HG03196 (cell line): ENCODE measurements around the gene XKR7.

Experiments used
- ATAC-seq: cut with Tn5 transposase; IDR thresholded peaks from one replicate; pipeline ENCODE4 v1.9.1; 2021; ENCODE audit not compliant: unreplicated experiment

XKR7 gene

GRCh38 chr20:31975874-31976273 is 7.9 kb downstream of the XKR7 start:
- no peak for ATAC-seq

- no peak for ATAC-seq
Measured at GRCh38 chr20:31977080-31977479, 9.1 kb downstream of the XKR7 start.

DNA sequence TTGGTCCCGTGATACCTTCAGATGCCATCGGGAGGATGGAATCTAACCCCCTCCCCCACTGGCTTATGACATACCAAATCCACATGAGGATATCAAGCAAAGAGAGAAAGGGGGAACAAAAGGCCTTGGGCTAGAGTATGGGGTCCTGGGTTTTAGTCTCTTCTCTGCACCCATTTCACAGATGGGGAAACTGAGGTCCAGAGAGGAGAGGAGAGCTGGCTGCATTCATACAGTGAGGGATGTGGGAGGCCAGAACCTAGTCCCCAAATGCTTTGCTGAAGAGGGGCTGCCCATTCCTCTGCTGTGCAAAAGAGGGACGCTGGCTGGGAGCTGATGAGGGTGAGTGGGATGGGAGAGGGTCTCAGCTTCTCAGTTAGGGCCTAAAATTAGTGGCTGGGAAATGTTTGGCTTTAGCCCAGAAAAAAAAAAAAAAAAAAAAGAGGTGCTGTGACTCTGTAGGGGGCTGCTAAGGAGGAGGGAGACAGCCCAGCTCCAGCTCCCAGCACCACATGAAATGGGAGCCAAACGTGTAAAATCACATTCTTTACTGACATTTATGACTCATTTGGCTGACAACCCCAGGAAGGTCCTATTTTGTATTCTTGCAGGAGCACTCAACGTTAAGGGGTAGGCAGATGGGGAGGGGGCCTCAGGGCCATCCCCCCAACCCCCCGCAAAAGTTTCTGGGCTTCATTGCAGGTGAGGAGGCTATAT is 11.9 kb downstream of the XKR7 start:
- ATAC-seq, result no peak

DNA sequence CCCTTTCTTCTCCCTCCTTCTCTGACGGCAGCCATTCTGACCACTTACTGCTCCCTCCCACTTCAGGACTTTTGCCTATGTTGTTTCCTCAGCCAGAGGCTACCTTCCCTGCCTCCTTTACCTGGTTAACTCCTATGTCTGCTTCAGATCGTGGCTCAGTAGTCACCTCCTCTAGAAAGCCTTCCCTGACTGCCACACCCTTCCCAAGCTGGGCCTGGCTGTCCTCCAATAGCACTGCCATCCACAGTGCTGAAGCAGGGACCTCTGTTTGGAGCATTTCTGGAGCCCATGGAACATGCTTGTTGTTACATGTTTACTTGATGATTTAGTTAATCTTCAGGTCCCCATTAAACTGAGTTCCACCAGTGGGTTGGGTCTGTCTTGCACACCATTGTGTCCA is 13.8 kb downstream of the XKR7 start:
- ATAC-seq, result no peak

DNA sequence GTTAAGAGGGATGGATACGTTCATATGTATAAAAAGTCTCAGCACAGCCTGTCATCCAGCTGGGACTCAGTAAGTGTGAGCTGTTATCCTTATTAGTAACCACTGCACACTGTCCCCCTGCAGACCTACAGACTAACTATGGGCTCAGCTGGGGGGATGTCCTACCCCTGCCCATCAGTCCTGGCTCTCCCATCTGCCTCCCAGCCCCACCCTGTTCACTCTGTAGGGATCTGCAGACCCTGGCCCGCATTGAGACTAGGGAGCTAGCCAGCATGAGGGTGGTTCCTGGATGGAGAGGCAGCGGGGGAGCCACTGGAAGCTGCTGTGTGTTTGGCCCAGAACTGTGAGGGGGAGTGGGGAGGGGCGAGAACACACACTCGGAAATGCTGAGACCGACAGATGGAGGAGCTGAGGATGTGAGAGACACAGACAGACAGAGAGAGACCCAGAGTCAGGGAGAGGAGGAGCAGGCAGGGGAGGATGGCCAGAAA is 17.1 kb downstream of the XKR7 start:
- ATAC-seq, result no peak

GRCh38 chr20:31987744-31988143 is 19.8 kb downstream of the XKR7 start:
- ATAC-seq, result no peak

DNA sequence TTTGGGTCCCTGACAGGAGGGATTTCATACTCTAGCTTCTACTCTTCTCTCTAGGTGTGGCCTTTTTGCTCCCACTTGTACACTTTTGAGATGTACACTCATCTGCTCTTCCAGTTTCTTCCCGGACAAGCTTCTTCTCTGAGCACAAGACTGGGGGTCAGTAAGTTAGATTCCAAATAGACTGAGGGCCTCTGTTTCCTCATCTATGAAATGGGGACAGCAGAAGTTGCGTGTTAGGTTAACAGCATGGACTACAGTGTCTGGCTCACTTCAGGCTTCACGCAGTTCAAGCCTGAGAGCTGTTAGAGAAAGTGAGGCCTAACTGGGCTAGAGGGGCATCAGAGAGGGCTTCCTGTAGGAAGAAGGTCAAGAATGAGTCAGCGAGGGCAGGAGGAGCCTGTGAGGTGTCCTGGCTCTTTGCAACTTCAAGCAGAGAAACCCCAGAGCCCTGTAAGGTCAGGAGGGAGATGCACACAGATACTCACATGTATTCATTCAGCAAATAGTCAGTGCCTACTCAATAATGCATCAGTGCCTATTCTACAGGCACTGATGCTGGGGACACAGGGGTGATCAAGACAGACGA is 20.6 kb downstream of the XKR7 start:
- no peak for ATAC-seq

DNA sequence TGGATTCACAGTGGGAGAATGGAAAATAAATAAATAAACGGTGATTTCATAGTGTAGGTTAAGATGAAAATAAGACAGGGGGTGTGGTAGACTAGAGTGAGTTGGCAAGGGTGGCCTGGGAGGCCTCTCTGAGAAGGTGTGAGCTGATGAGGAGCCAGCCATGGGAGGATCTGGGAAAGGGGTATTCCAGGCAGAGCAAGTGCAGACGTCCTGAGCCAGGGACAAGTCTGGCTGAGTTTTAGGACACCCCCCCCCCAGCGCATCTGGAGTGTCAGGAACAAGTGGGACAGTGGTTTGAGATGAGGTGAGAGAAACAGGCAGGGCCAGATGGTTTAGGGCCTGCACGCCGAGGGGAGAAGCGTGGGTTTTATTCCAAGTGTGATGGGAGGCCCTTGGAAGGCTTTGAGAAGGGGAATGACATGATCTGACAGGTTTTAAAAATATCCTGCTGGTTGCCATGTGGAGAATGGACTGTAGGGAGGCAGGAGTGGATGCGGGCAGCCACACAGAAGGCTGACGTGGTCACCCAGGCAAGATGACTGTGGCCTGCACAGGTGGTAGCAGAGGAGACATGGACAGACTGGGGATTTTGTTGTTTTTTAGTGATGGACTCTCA is 21.2 kb downstream of the XKR7 start:
- ATAC-seq, result no peak

DNA sequence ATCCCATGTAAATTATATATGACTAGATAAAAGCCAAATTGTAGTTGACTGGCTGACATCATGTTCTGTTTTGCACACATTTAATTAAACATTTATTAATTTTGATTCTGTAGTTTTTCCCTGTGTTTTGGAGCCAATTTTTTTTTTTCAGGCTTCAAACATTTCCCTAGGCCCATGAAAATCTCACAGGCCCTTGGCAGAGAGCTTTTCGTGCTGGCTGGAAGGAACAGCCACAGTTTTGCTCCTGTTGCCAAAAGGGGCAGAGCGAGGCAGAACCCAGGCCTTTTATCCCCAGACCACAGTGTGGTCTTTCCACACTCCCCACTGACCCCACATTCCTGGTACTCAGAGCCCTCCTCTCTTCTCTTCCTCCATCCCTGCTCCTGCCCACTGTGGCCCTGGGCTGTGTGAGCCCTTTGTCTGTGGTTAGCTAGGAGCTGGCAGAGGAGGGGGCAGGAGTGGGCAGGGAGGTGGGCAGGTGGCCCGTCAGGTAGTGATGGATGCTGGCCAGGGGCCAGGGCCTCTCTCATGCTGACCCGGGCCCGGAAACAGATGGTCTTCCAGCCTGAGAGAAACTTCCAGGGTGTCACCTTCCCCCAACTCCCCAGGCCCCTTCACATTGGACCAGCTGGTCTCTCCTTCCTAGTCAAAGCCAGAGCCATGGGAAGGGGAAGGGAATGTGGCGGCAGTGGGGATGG is 22.8 kb downstream of the XKR7 start:
- ATAC-seq, result no peak

GRCh38 chr20:31991339-31991705 is 23.4 kb downstream of the XKR7 start:
- ATAC-seq, result no peak

DNA sequence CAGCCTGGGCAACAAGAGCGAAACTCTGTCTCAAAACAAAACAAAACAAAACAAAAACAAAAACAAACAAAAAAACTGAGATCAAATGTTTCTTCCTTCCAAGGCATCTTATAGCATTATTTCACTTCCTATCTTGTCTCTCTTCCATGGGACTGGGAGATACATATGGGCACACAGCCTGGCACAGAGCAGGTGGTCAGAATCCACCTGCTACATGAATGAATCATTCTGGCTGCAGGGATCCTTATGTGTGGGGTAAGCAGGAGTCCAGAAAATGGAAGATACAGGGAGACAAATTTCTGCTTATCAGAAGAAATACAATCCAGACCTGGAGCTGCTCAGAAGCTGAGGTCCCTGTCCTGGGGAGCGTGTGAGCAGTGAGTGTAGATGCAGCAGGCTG is 24.1 kb downstream of the XKR7 start:
- no peak for ATAC-seq

DNA sequence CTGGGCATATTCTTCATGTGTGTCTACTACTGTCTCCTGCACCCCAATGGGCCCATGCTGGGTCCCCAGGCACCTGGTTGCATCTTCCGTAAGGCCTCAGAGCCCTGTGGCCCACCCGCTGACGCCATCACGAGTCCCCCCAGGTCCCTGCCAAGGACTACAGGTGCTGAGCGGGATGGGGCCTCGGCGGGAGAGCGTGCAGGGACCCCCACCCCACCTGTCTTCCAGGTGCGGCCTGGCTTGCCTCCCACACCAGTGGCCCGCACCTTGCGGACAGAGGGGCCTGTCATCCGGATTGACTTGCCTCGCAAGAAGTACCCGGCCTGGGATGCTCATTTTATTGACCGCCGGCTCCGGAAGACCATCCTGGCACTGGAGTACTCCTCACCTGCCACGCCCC is 29.0 kb downstream of the XKR7 start:
- ATAC-seq, result no peak

DNA sequence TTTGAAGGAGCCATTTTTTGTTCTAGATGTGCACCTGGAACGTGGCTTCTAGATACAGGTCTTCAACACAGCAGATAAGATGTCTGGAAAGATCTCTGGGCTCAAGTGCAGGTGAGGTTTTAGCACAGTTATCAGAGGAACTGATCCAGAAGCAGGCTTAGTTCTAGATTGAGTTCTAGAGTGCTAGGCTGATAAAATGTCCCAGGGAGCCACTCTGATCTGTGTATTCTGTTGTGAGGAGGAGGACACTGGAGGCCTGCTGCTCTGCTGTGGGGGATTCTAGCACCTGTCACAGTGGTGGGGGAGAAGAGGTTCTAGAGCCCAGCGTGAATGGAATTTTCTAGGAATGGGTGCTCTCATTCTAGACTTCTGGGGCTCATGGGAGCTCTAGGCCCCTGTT is 30.3 kb downstream of the XKR7 start:
- no peak for ATAC-seq

DNA sequence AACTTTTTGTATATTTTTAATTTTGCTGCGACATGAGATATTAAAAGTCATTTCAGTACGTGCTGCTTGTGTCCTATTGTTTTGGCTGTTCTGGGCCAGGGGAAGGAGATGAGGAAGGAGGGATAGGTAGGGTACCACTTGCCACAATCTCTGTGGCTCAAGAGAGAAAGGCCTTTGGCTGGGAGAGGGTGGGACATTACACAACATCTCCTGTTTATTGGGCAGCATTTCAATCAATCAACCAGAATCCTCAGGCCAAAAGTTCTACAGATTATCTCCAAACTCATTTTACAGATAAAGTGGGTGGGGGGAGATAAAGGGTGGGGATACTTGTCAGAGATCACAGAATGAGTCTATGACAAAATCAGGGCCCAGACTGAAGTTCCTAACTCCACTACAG is 35.4 kb downstream of the XKR7 start:
- no peak for ATAC-seq

- ATAC-seq, result no peak
Measured at GRCh38 chr20:32004963-32005362, 37.0 kb downstream of the XKR7 start.

GRCh38 chr20:32006053-32006452 is 38.1 kb downstream of the XKR7 start:
- no peak for ATAC-seq

DNA sequence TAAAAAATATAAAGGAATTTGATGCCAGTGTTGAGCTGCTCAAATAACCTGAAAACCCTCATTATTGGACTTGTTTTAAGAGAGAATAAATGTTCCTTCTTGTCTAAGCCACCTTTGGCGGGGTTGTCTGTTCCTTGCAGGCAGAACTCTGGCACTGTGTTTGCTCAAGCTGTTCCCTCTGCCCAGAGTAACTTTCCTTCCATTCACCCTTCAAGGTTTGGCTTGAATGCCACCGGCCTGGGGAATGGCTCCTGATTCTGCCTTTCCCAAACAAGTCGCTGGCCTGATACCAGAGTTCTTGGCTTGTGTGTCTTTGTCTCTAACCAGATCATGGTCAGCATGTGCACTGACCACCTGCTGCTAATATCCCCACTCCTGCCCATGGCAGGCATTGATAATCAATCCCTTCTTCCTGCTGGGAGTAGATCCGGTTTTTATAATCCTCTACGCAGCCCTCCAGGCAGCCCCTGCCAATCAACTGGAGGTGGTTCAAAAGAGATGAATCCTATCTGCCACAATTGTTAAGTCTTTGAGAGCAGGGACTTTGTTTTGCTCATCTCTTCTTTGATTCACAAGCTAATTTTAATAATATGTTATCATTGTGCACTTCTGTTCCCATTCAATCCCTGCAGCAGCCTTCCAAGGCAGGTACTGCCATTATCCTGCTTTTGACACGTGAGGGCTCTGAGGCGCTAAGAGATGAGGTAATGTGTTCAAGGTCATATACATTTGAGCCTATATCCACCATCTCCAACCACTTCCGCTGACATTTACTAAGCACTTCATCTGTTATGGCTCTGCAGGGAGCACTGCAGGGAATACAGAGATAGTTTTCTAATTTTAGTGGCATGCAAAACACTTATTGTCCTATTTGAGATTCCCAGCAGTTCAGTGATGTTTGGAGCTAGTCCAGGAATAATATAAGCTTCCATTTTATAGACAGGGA is 39.2 kb downstream of the XKR7 start:
- ATAC-seq, result no peak

GRCh38 chr20:32007787-32008616 is 40.1 kb downstream of the XKR7 start:
- no peak for ATAC-seq

- no peak for ATAC-seq
Measured at GRCh38 chr20:32009564-32009963, 41.6 kb downstream of the XKR7 start.

DNA sequence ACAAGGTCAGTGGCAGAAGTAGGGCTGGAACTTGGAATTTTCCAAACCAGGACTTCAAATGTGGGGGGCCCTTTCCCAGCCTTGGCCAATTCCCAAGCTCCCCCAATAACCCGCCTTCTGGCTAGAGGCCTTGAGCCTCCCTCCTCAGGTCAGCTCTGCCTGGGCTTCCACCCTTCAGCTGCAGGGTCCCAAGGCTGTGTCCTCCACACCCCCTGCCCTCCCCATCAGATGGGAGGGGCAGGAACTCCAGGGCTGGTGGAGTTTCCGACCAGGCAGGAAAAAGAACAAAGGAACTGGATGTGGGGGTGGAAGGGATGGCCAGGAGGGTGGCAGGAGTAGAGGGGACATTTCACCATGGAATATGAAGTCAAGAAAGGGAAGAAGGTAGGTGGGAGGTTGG is 42.1 kb downstream of the XKR7 start, which contains the start of gene CCM2L:
CCM2L (plus strand) TSS at position 338 of the 400 bp plus-strand sequence; CDS start at position 355, 17 bp downstream.
- ATAC-seq, result no peak
